GM23338 (cell line): ENCODE results near the gene BNIPL.

Experiments used
- CTCF ChIP-seq, 2 experiments: fragments of 200-600 bp in 1 of 2; sonication (generic) in 1 of 2; conservative IDR thresholded peaks; 2 replicates each; pipeline versions ENCODE4 v1.5.1 to v1.6.1; 2016 to 2017; ENCODE audit warnings: antibody characterized with exemption in 2 of 2, low read depth in 2 of 2, mild to moderate bottlenecking in 2 of 2, moderate library complexity in 1 of 2
- EZH2 ChIP-seq: fragments of 200-600 bp; sonication (generic); IDR thresholded peaks from one replicate; pipeline ENCODE4 v1.8.0; 2017; ENCODE audit warnings: antibody characterized with exemption, mild to moderate bottlenecking, low read depth; ENCODE audit not compliant: unreplicated experiment
- POLR2AphosphoS5 ChIP-seq: IDR thresholded peaks from 2 replicates; pipeline ENCODE4 v1.6.1; 2016; ENCODE audit warnings: antibody characterized with exemption, low read depth
- REST ChIP-seq: IDR thresholded peaks from one replicate; pipeline ENCODE4 v1.6.1; 2018; ENCODE audit warnings: antibody characterized with exemption; ENCODE audit not compliant: unreplicated experiment
- ZNF462 ChIP-seq: fragments of 250-450 bp; sonication (Bioruptor Pico); IDR thresholded peaks from 2 replicates; pipeline ENCODE4 v1.5.0; 2020; ENCODE audit warnings: mild to moderate bottlenecking, moderate library complexity

- no peak for TF ChIP-seq ZNF462 (CRISPR knock-in tag)
- no peak for TF ChIP-seq CTCF (conservative IDR thresholded peaks at IDR 0.05; ENCODE audit: low read depth in 2 of 2)
- TF ChIP-seq EZH2: no peak
- no peak for TF ChIP-seq POLR2AphosphoS5
- no peak for TF ChIP-seq REST
These were observed 15.1 kb downstream of the BNIPL start for GRCh38 chr1:151051356-151052009.
